Panc1 (cell line): ENCODE data around the gene SLC11A1.

Source experiments
- CTCF ChIP-seq: fragments of 450-650 bp; IDR thresholded peaks from 2 replicates; pipeline ENCODE4 v1.5.1; 2017; ENCODE audit warnings: mild to moderate bottlenecking
- POLR2AphosphoS5 ChIP-seq: IDR thresholded peaks from 2 replicates; pipeline ENCODE4 v1.6.1; 2012; ENCODE audit warnings: mild to moderate bottlenecking, low read depth, low read length, moderate library complexity
- TCF7L2 ChIP-seq: IDR thresholded peaks from 2 replicates; pipeline ENCODE4 v1.6.1; 2011; ENCODE audit warnings: mild to moderate bottlenecking, low read depth, low read length, inconsistent platforms

DNA sequence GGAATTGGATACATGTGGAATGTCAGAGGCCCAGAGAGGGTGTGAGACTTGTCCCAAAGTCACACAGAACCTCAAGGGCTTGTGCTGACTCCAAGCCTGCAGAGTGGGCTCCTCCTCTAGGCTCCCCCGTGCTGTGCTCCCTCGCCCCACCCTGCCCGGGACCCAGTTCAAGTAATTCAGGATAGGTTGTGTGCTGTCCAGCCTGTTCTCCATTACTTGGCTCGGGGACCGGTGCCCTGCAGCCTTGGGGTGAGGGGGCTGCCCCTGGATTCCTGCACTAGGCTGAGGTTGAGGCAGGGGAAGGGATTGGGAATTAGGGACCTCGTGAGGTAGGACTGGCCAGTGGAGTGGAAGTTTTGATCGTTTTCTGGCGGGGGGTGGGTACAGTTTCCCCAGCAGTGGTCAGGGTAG, 20.4 kb downstream of the SLC11A1 start:
- TF ChIP-seq CTCF (no peak), TCF7L2 (no peak), POLR2AphosphoS5 (no peak)
